Activated T-helper 1 cell treated with anti-CD3 and anti-CD28 coated beads, Interleukin-2, amount 50 U/mL, for 16 hours (primary cell): ENCODE data around the gene INPP5E.

Source experiments
- DNase-seq, 2 donors: peaks; one replicate each; pipeline ENCODE4 v3.0.0-alpha.2; 2020; ENCODE audit warnings: low read depth in 1 of 2, low spot score in 1 of 2

Gene INPP5E

DNA sequence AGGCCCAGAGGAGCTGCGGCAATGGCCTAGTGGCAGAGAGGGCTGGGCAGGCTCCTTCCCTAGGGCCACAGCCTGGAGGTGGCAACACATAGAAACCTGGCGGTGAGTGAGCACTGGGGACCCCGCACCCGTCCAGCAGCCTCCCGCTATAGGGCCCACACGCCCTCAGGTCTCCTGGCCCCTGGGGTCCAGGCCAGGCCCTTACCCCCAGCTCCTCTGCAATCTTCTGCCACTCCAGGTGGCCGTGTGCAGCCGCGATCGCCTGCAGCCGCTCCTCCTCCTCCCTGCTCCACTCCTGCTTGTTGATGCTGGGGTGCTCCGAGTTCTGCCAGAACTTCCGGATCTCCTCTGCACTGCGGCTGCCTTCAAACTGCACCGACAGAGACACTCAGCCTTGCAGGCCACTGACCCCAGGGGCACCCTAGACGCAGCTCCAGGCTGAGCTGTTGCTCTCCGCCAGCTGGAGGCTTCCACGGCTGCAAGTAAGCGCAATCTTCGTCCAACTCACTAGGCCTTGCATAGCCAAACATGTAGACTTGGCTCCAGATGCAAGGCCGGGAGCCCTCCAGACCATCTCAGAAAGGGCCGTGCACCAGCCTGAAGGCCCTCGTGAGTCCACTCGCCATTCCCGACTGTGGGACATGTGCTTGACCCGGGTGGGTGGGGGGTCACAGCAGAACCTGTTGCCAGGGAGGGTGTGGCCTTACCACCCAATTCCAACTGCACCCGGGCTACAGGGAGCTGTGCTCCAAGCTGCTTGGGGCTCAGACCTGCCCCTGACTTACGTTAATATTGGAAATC, 47.7 kb downstream of the INPP5E start:
- no peak for DNase-seq

- no peak for DNase-seq
Observed at GRCh38 chr9:136389396-136389795, 50.2 kb downstream of the INPP5E start.

GRCh38 chr9:136387217-136387616, 52.4 kb downstream of the INPP5E start:
- DNase-seq: no peak

- no peak for DNase-seq
Observed at GRCh38 chr9:136386018-136386417, 53.6 kb downstream of the INPP5E start.

DNA sequence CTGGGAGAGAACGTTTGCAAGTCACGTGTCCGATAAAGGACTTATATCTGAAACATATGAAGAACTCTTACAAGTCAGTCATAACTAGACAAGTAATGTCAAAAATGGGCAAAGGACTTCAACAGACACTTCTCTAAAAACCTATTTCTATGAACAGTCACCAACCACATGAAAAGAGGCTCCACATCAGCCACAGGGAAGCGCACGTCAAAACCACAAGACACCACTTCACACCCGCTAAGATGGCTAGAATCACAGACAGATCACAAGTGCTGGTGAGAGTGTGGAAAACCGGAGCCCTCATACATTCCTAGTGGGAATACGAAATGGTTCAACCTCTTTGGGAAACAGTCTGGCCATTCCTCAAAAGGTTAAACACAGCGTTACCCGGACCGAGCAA, 54.6 kb downstream of the INPP5E start:
- peak in 1 of 2 donors; percentile 23 for DNase-seq

GRCh38 chr9:136383436-136383835, 56.2 kb downstream of the INPP5E start:
- no peak for DNase-seq

- no peak for DNase-seq
Observed at GRCh38 chr9:136381966-136382513, 57.6 kb downstream of the INPP5E start.

DNA sequence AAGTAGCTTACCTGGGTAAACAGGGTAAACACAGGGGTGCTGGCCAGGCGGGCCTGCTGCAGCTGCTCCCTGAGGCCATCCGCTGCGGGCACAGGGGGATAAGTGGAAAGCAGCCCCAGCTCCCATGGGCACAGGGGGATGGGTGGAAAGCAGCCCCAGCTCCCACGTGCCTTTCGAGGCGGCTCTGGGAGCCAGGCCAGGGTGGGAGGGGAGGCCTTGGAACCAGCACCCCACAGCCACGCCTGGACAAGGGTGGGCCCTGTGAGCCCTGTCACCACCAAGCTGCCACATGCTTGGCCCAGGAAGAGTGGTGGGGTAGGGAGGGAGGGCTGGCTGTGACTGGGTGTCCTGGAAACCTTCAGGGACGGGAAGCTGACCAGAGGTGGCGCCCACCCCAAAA, 58.3 kb downstream of the INPP5E start:
- no peak for DNase-seq

GRCh38 chr9:136380381-136380780, 59.3 kb downstream of the INPP5E start:
- DNase-seq: no peak

DNA sequence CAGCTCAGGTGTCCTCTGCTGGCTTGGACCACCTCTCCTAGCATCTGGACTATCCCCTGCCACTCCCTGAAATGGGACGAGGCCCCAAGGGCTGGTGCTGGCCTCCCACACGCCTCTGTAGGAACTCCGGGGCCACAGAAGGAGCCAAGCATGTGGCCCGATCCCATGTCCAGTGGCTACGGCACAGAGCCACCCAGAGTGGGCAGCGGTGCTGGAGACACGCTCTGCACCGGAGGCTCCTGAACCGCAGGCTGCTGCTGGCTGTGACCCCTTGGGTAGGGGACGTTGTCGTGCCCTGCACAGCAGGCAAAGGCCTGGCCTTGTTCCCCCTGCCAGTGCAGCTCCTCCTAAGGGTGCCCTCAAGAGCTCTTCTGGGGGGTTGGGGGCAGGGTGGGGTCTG, 59.8 kb downstream of the INPP5E start:
- DNase-seq: no peak

GRCh38 chr9:136379401-136379800, 60.2 kb downstream of the INPP5E start:
- DNase-seq: no peak

DNA sequence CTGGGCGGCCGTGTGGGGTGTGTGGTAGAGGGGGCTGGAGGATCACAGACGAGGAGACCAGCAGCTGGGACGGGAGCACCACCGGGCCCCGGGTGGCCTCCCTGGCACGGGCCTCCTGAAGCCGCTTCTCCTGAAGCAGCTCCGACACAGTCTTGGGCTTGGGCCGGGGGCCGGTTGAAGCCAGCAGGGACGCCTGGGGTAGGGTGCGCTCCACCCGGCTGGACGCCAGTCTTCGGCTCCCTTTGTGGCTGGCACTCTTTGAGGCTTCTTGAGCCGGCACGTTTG, 60.7 kb downstream of the INPP5E start:
- DNase-seq: no peak
